OCI-LY3 (cell line): ENCODE measurements around the gene ABCA4.

Source experiments
- H2AFZ ChIP-seq: fragments of 200-600, 300-600 bp; shearing (Covaris generic); 2 replicates; pipeline ENCODE4 v1.6.0; 2014; ENCODE audit warnings: antibody characterized with exemption, low read depth, low read length
- H3K27ac ChIP-seq: fragments of 200-600, 300-600 bp; sonication (generic); 2 replicates; pipeline ENCODE4 v1.5.1; 2014; ENCODE audit warnings: mild to moderate bottlenecking, low read length, moderate library complexity, mixed read lengths
- H3K27me3 ChIP-seq: fragments of 200-600, 300-600 bp; sonication (generic); 2 replicates; pipeline ENCODE4 v1.6.1; 2014; ENCODE audit warnings: low read depth, low read length, mixed read lengths
- H3K36me3 ChIP-seq: fragments of 200-600, 300-600 bp; sonication (generic); replicated peaks from 2 replicates; pipeline ENCODE3; 2014; ENCODE audit warnings: low read depth, low read length, mixed read lengths
- H3K4me1 ChIP-seq: fragments of 300-600, 200-600 bp; sonication (generic); 2 replicates; pipeline ENCODE4 v1.6.1; 2014; ENCODE audit warnings: low read length, mixed read lengths
- H3K4me2 ChIP-seq: fragments of 200-600, 300-600 bp; sonication (generic); 2 replicates; pipeline ENCODE4 v1.6.1; 2014; ENCODE audit warnings: low read length, mixed read lengths
- H3K4me3 ChIP-seq: fragments of 300-600, 200-600 bp; sonication (generic); 2 replicates; pipeline ENCODE4 v1.5.1; 2014; ENCODE audit warnings: antibody characterized with exemption, mild to moderate bottlenecking, low read length, moderate library complexity
- H3K79me2 ChIP-seq: fragments of 300-600, 200-600 bp; shearing (Covaris generic); 2 replicates; pipeline ENCODE4 v1.6.1; 2014; ENCODE audit warnings: mild to moderate bottlenecking, low read length, mixed read lengths
- H3K9ac ChIP-seq: fragments of 300-600, 200-600 bp; shearing (Covaris generic); 2 replicates; pipeline ENCODE4 v1.6.0; 2014; ENCODE audit warnings: mild to moderate bottlenecking, low read length, moderate library complexity
- H3K9me3 ChIP-seq: fragments of 200-600, 300-600 bp; shearing (Covaris generic); 2 replicates; pipeline ENCODE4 v1.6.1; 2014; ENCODE audit warnings: low read length, mixed read lengths; ENCODE audit not compliant: insufficient read depth
- H4K20me1 ChIP-seq: fragments of 200-600, 300-600 bp; sonication (generic); 2 replicates; pipeline ENCODE4 v1.6.1; 2016; ENCODE audit warnings: low read length, mixed read lengths; ENCODE audit not compliant: insufficient read depth
- EZH2phosphoT487 ChIP-seq: fragments of 200-600 bp; shearing (Covaris generic); IDR thresholded peaks from 2 replicates; pipeline ENCODE4 v1.6.1; 2018; ENCODE audit warnings: antibody characterized with exemption, mixed run types, low read depth
- TF ChIP-seq, protein P1 (sequence below): fragments of 200-600, 300-600 bp; sonication (generic); IDR thresholded peaks from 2 replicates; pipeline ENCODE4 v1.5.1; 2014; ENCODE audit warnings: antibody characterized with exemption, low read length, low read depth

The ABCA4 gene

DNA sequence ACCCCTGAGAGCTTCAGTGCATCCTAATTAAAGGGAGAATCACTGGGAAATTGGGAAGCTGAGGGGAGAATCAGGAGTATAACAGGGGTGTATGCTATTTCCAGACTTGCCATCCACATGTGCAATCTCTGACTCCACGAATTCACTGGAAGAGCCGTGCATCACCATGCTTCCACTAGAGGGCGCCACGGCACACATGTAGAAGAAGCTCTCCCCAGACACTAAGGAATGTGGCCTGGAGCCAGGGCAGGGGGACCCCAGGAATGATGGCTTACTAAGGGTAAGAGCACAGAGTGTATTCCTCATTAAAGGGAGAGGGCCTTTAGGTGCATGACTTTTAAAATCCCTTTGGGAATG lies 81.5 kb downstream of the ABCA4 start:
- Histone ChIP-seq H3K27ac (no peak overlapping the region), H3K27me3 (peaks cover 35% of the 10 kb centered on the region), H3K9me3 (no peaks in the 10 kb centered on the region), H3K9ac (no peak overlapping the region), H2AFZ (no peak overlapping the region), H4K20me1 (no peaks in the 10 kb centered on the region), H3K4me1 (peaks cover 14% of the 10 kb centered on the region), H3K4me3 (no peak overlapping the region), H3K36me3 (no peaks in the 10 kb centered on the region), H3K79me2 (no peaks in the 10 kb centered on the region), H3K4me2 (no peak overlapping the region)
- TF ChIP-seq, protein P1, sequence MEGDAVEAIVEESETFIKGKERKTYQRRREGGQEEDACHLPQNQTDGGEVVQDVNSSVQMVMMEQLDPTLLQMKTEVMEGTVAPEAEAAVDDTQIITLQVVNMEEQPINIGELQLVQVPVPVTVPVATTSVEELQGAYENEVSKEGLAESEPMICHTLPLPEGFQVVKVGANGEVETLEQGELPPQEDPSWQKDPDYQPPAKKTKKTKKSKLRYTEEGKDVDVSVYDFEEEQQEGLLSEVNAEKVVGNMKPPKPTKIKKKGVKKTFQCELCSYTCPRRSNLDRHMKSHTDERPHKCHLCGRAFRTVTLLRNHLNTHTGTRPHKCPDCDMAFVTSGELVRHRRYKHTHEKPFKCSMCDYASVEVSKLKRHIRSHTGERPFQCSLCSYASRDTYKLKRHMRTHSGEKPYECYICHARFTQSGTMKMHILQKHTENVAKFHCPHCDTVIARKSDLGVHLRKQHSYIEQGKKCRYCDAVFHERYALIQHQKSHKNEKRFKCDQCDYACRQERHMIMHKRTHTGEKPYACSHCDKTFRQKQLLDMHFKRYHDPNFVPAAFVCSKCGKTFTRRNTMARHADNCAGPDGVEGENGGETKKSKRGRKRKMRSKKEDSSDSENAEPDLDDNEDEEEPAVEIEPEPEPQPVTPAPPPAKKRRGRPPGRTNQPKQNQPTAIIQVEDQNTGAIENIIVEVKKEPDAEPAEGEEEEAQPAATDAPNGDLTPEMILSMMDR: peak; percentile 78
- TF ChIP-seq EZH2phosphoT487: no peak

DNA sequence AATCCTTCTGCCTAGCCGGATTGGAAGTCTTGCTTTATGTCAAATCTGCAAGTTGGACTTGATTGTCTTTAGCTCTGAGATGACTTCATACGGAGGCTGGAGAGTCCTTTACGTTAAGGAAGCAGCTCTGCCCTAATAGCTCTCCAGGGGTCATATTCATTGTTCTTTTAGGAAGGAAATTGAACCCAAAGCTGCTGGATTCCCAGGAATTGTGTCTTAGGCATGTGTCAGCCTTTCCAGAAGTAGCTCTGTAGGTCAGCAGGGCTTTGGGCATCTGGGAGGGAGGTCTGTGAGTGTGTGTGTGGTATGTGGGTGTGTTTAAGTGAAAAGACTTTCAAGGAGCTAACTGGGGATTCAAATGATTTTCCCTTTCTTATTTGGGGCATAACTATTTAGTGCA lies 82.4 kb downstream of the ABCA4 start:
- no peaks in the 10 kb centered on the region for H3K79me2 ChIP-seq
- H4K20me1 ChIP-seq: no peaks in the 10 kb centered on the region
- H3K9ac ChIP-seq: no peak overlapping the region
- no peak for TF ChIP-seq EZH2phosphoT487
- TF ChIP-seq, protein P1: no peak
- H3K27me3 ChIP-seq: peaks cover 40% of the 10 kb centered on the region
- H3K4me1 ChIP-seq: peaks cover 14% of the 10 kb centered on the region
- H3K4me2 ChIP-seq: no peak overlapping the region
- no peak overlapping the region for H3K27ac ChIP-seq
- H3K4me3 ChIP-seq: no peak overlapping the region
- no peak overlapping the region for H2AFZ ChIP-seq
- H3K36me3 ChIP-seq: no peaks in the 10 kb centered on the region
- H3K9me3 ChIP-seq: no peaks in the 10 kb centered on the region

DNA sequence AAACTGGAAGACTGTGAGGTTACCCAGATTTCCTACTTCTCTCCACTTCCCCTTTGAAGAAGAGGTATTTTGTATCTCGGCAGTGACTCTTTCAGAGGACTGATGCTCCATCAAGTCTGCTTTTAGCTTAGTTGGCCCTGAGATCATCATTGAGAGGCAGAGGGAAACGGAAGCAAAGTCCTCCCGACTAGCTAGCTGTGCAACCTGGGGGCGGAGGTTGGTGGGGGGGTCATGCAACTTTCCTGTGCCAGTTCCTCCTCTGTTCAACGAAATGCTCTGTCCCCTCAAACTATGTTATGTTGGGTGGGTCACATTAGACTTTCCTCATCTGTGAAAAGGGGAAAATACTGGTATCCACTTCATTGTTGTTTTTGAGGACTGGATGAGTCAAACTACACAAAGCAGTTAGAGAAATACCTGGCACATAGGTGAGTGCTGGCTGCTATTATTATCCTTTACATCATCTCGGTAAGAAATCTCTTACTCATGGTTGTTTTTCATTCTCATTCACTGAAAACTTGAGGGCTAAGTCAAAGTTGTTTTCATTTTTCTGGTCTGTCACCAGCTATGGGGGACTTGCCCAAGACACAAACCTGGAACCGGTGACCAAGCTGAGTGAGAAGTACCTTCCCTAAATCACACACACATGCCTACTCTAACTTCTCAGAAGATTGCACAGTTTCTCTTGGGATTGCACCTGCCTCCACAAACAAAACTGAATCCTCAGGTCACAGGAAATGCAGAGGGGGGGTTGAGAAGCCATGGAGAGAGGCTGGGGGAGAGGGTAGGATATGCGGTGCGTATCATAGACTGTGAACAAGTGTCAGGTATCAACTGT lies 83.3 kb downstream of the ABCA4 start:
- Histone ChIP-seq H3K9ac (no peak overlapping the region), H3K36me3 (no peaks in the 10 kb centered on the region), H2AFZ (no peak overlapping the region), H3K27ac (no peak overlapping the region; the same call in 1 of the 2 replicates), H3K27me3 (peaks cover 41% of the 10 kb centered on the region), H3K4me2 (peak overlapping the region; percentile 32; the same call in 1 of the 2 replicates), H3K4me1 (peaks cover 21% of the 10 kb centered on the region), H3K79me2 (no peaks in the 10 kb centered on the region), H3K9me3 (no peaks in the 10 kb centered on the region), H4K20me1 (no peaks in the 10 kb centered on the region), H3K4me3 (no peak overlapping the region)
- no peak for TF ChIP-seq EZH2phosphoT487
- TF ChIP-seq, protein P1: no peak

DNA sequence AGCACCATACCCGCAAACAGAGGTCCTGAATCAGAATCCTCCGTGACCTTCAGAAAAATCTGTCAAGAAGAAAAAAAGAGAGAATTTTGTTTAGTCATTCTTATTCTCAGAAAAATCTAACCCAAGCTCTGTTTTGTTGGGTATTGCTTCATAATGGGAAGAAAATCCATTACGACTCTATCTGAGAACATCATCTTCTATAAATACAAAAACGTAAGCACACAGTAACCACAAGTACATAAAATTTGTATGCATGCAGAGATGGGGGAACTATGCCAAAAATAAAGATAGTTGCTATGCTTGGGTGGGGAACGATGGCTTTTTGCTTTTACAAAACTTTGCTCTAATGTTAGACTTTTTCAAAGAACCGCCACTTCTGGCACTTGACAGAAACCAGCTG lies 84.2 kb downstream of the ABCA4 start:
- Histone ChIP-seq H3K27me3 (peaks cover 43% of the 10 kb centered on the region), H3K9ac (no peak overlapping the region), H3K4me1 (peaks cover 25% of the 10 kb centered on the region), H3K79me2 (no peaks in the 10 kb centered on the region), H3K4me3 (no peak overlapping the region), H4K20me1 (no peaks in the 10 kb centered on the region), H3K27ac (no peak overlapping the region), H3K36me3 (no peaks in the 10 kb centered on the region), H3K4me2 (no peak overlapping the region; the same call in 1 of the 2 replicates), H2AFZ (no peak overlapping the region), H3K9me3 (no peaks in the 10 kb centered on the region)
- no peak for TF ChIP-seq EZH2phosphoT487
- TF ChIP-seq, protein P1: no peak
